K562 (cell line): Measurements from ENCODE around the gene CCR7. TPM values are rescaled to one million over a fixed set of nuclear protein-coding genes. Genes with fewer than 3 reads are reported as not detected.

ENCODE experiments used
- ATAC-seq: fragments of 200-7000 bp; cut with Tn5 transposase; 3 replicates; pipeline ENCODE4 v1.9.1; 2020; ENCODE audit warnings: moderate library complexity
- BruUV-seq: library from RNA; stranded (reverse); fragments of 400-500 nt; replicated peaks from 2 replicates; lab custom pipeline; 2021; lab: Mats Ljungman, UMichigan
- CTCF ChIA-PET: fragments of 300-600 bp; formaldehyde crosslinking; extraction: SDS; loops from one replicate; lab custom pipeline; 2021; ENCODE audit warnings: low intra/inter-chr PET ratio; lab: Yijun Ruan, JAX
- POLR2A ChIA-PET: fragments of 300-600, 350-650 bp; sonication (Branson Sonifier 250); formaldehyde crosslinking; extraction: SDS; loops from one replicate; lab custom pipeline; 2021; ENCODE audit warnings: antibody characterized with exemption, inconsistent platforms; lab: Yijun Ruan, JAX
- DNase-seq, 4 experiments: peaks; one replicate each; pipeline versions ENCODE4 v3.0.0 to v3.0.0-alpha.2; 2011 to 2018; ENCODE audit warnings: low spot score in 3 of 4, mixed read lengths in 3 of 4; ENCODE audit errors: extremely low read depth in 1 of 4
- FAIRE-seq: peaks from 2 replicates; lab custom pipeline; 2011; peaks lifted over from hg19 to GRCh38; lab: Jason Lieb, UNC
- H2AFZ ChIP-seq: 2 replicates; pipeline ENCODE4 v1.6.0; 2011; ENCODE audit warnings: low read depth, low read length, control low read depth, inconsistent platforms
- H3K27ac ChIP-seq: fragments of 200-600 bp; 3 replicates; pipeline ENCODE4 v1.8.0; 2011; ENCODE audit warnings: low read depth, mild to moderate bottlenecking, control low read depth, inconsistent platforms, low read length, moderate library complexity, mixed read lengths; ENCODE audit errors: extremely low read depth
- H3K27me3 ChIP-seq, 2 experiments: fragments of 300-600 bp in 1 of 2; 2 replicates in 1 of 2; 3 replicates in 1 of 2; pipeline versions ENCODE4 v1.6.0 to v1.8.0; 2011; ENCODE audit warnings: inconsistent platforms in 2 of 2, low read length in 2 of 2, mild to moderate bottlenecking in 1 of 2, mixed read lengths in 1 of 2, moderate library complexity in 1 of 2; ENCODE audit not compliant: control insufficient read depth in 2 of 2, insufficient read depth in 2 of 2
- H3K36me3 ChIP-seq: fragments of 300-600 bp; 3 replicates; pipeline ENCODE4 v1.8.0; 2011; ENCODE audit warnings: mild to moderate bottlenecking, low read length, inconsistent platforms; ENCODE audit not compliant: control insufficient read depth, insufficient read depth
- H3K4me1 ChIP-seq, 2 experiments: fragments of 200-600 bp in 1 of 2; replicated peaks in 1 of 2; 2 replicates in 1 of 2; 3 replicates in 1 of 2; pipeline versions ENCODE4 v1.5.1 to v1.8.0; 2011; ENCODE audit warnings: inconsistent platforms in 2 of 2, low read length in 2 of 2, mild to moderate bottlenecking in 1 of 2, mixed read lengths in 1 of 2, moderate library complexity in 1 of 2; ENCODE audit not compliant: control insufficient read depth in 2 of 2, insufficient read depth in 2 of 2
- H3K4me2 ChIP-seq: 2 replicates; pipeline ENCODE4 v1.6.1; 2011; ENCODE audit warnings: low read length, control low read depth, inconsistent platforms, mixed read lengths; ENCODE audit not compliant: insufficient read depth
- H3K4me3 ChIP-seq: fragments of 200-600 bp; sonication (generic), shearing (Covaris generic); 2 replicates; pipeline ENCODE4 v1.5.1; 2016; ENCODE audit warnings: control low read depth, inconsistent platforms
- H3K79me2 ChIP-seq: fragments of 200-600 bp; 3 replicates; pipeline ENCODE4 v1.8.0; 2011; ENCODE audit warnings: low read length, inconsistent platforms; ENCODE audit not compliant: control insufficient read depth, insufficient read depth
- H3K9ac ChIP-seq, 2 experiments: 2 replicates each; pipeline versions ENCODE4 v1.6.0 to v1.6.1; 2011; ENCODE audit warnings: low read depth in 2 of 2, low read length in 2 of 2, control low read depth in 1 of 2, inconsistent platforms in 1 of 2, mild to moderate bottlenecking in 1 of 2, mixed read lengths in 1 of 2; ENCODE audit not compliant: insufficient read depth in 1 of 2
- H3K9me1 ChIP-seq: one replicate; pipeline ENCODE4 v1.6.0; 2011; ENCODE audit warnings: inconsistent platforms, mild to moderate bottlenecking, low read length, moderate library complexity; ENCODE audit not compliant: control insufficient read depth, insufficient read depth
- H3K9me3 ChIP-seq: replicated peaks from 2 replicates; pipeline ENCODE4 v1.5.1; 2011; ENCODE audit warnings: low read depth, low read length, inconsistent platforms; ENCODE audit not compliant: control insufficient read depth, insufficient read depth
- H4K20me1 ChIP-seq: replicated peaks from 2 replicates; pipeline ENCODE4 v1.6.1; 2011; ENCODE audit warnings: low read length, inconsistent platforms, mixed read lengths; ENCODE audit not compliant: control insufficient read depth, insufficient read depth
- ADNP ChIP-seq: fragments of 200-800 bp; sonication (Bioruptor generic); IDR thresholded peaks from 2 replicates; pipeline ENCODE4 v1.6.1; 2016; ENCODE audit warnings: missing genetic modification characterization, missing compliant biosample characterization
- CREM ChIP-seq: IDR thresholded peaks from 2 replicates; pipeline ENCODE4 v1.6.1; 2014; ENCODE audit warnings: antibody characterized with exemption, low read depth
- HIVEP1 ChIP-seq: fragments of 250-450 bp; sonication (Bioruptor Pico); IDR thresholded peaks from 2 replicates; pipeline ENCODE4 v1.4.0; 2020; ENCODE audit warnings: mild to moderate bottlenecking
- KLF10 ChIP-seq: fragments of 250-450 bp; sonication (Bioruptor Pico); IDR thresholded peaks from 2 replicates; pipeline ENCODE4 v1.6.1; 2021; ENCODE audit warnings: matching md5 sums
- NFIC ChIP-seq: fragments of 450-650 bp; IDR thresholded peaks from 2 replicates; pipeline ENCODE4 v1.6.1; 2017; ENCODE audit warnings: mild to moderate bottlenecking, inconsistent platforms
- RBM22 ChIP-seq: fragments of 200-400 bp; formaldehyde crosslinking; IDR thresholded peaks from 2 replicates; pipeline ENCODE4 v1.6.1; 2018; ENCODE audit warnings: low read length, low read depth; ENCODE audit not compliant: poor library complexity, severe bottlenecking
- RBM25 ChIP-seq: fragments of 200-400 bp; formaldehyde crosslinking; IDR thresholded peaks from 2 replicates; pipeline ENCODE4 v1.6.1; 2018; ENCODE audit warnings: low read length, low read depth, moderate library complexity; ENCODE audit not compliant: severe bottlenecking
- SIN3B ChIP-seq: fragments of 450-650 bp; IDR thresholded peaks from 2 replicates; pipeline ENCODE4 v1.6.1; 2017; ENCODE audit warnings: low read depth, mild to moderate bottlenecking, moderate library complexity
- USF1 ChIP-seq: sonication (generic); formaldehyde crosslinking; IDR thresholded peaks from 2 replicates; pipeline ENCODE4 v1.9.0; 2022; ENCODE audit warnings: mild to moderate bottlenecking, missing genetic modification reagents
- YY1 ChIP-seq, 3 experiments: IDR thresholded peaks; 2 replicates each; pipeline ENCODE4 v1.6.1; 2011; ENCODE audit warnings: low read length in 2 of 3, mild to moderate bottlenecking in 2 of 3, moderate library complexity in 2 of 3, borderline replicate concordance in 1 of 3, control low read depth in 1 of 3, low read depth in 1 of 3; ENCODE audit not compliant: insufficient read depth in 3 of 3, insufficient replicate concordance in 2 of 3, control insufficient read depth in 1 of 3, insufficient read length in 1 of 3; ENCODE audit errors: extremely low read depth in 1 of 3
- ZNF436 ChIP-seq: fragments of 250-450, 450-650 bp; sonication (Bioruptor Pico); formaldehyde crosslinking; IDR thresholded peaks from 2 replicates; pipeline ENCODE4 v1.7.0; 2020; ENCODE audit warnings: mild to moderate bottlenecking
- ZNF583 ChIP-seq: fragments of 250-450 bp; sonication (Bioruptor Pico); IDR thresholded peaks from 2 replicates; pipeline ENCODE4 v1.4.0; 2020
- WGBS: fragments of 100-300 bp; shearing (Covaris generic); methylation state at CpG from one replicate; pipeline ENCODE4 v1.1.6; 2016; ENCODE audit warnings: low coverage, mixed read lengths; ENCODE audit not compliant: insufficient coverage; ENCODE audit errors: missing lambda C conversion rate; 5-methylcytosine and 5-hydroxymethylcytosine counted together
- in situ Hi-C: fragments of 300-500 bp; cut with MboI; formaldehyde crosslinking; loops from 4 replicates; pipeline ENCODE4 v1.15.0; 2018; ENCODE audit warnings: inconsistent platforms, mixed read lengths
- intact Hi-C: fragments of 100-400 bp; cut with micrococcal nuclease; formaldehyde crosslinking; loops from 2 replicates; pipeline ENCODE4 v1.14.2; 2022
- polyA plus RNA-seq, 8 experiments: library from polyadenylated mRNA; depleted of rRNA in 4 of 8; stranded (reverse) in 5 of 8; unstranded in 3 of 8; fragments of >200 nt; fragmentation: Nextera tagmentation in 2 of 8; fragmentation: Illumina TruSeq in 1 of 8; extraction: Ambion mirVana in 2 of 8; extraction: Trizol in 1 of 8; gene quantifications; 2 replicates each; pipeline versions ENCODE4 v1.2.1 to v1.2.3, GENCODE V29; 2011 to 2014; ENCODE audit warnings: inconsistent platforms in 1 of 8, missing spikeins in 1 of 8
- total RNA-seq, 7 experiments: library from RNA; depleted of rRNA in 6 of 7; stranded (reverse); fragments of >200 nt in 6 of 7; fragmentation: Illumina TruSeq in 2 of 7; extraction: Trizol in 2 of 7; gene quantifications; 2 replicates each; pipeline versions ENCODE4 v1.2.1 to v1.2.3, GENCODE V29; 2011 to 2021; ENCODE audit warnings: low replicate concordance in 1 of 7

The CCR7 gene
- total and polyA plus RNA-seq, 9 of the 15 experiments (the other 6 are each of a cell fraction or from before 2014, with no cell fraction given): 0.14 to 1.4 (median 0.56) TPM

GRCh38 chr17:40532520-40533253 is 32.6 kb downstream of the CCR7 start (continued):
- TF ChIP-seq RBM25: peak; percentile 68
- TF ChIP-seq KLF10 (CRISPR knock-in tag): no peak
- TF ChIP-seq ADNP (tag): peak; percentile 87
- TF ChIP-seq RBM22: no peak
- TF ChIP-seq USF1 (CRISPR knock-in tag): no peak
- no peak for TF ChIP-seq HIVEP1 (CRISPR knock-in tag)

- Histone ChIP-seq H3K9me3 (no peaks in the 10 kb centered on the region; the same call in 1 of the 2 replicates), H3K79me2 (no peaks in the 10 kb centered on the region), H4K20me1 (no peaks in the 10 kb centered on the region), H3K4me1 (peaks cover 9 to 31% of the 10 kb centered on the region in 2 experiments), H2AFZ (peak overlapping the region; percentile 23; the same call in 1 of the 2 replicates), H3K4me2 (no peak overlapping the region), H3K36me3 (no peaks in the 10 kb centered on the region), H3K27me3 (no peaks in the 10 kb centered on the region), H3K9me1 (no peaks in the 10 kb centered on the region), H3K27ac (no peak overlapping the region), H3K9ac (peak overlapping the region in 1 of 2 experiments; percentile 44; a peak in 1 of 4 replicates), H3K4me3 (no peak overlapping the region)
- FAIRE-seq: no peak
- in situ Hi-C loops (no loop called here), intact Hi-C loops (loop anchor here (10.0 kb wide), 1 partner anchor 227 kb away; the partner anchor contains the start of gene RARA)
- POLR2A ChIA-PET: interaction anchor here (0.7 to 2.3 kb wide), 9 partner anchors 11 to 974 kb away, joined by 3 to 12 read pairs (median 4); partner anchors contain the start of gene TOP2A
- no peak for ATAC-seq
- CTCF ChIA-PET: interaction anchor here (0.6 to 3.0 kb wide), 2 partner anchors 90 to 94 kb away, joined by 4 to 15 read pairs; no protein-coding TSS in a partner anchor
- WGBS: 70% methylated on average over 15 of the region's 15 CpGs
- no TSS peak for BruUV-seq
- DNase-seq: no peak
- TF ChIP-seq SIN3B (no peak), CREM (no peak), ZNF436 (CRISPR knock-in tag) (no peak), NFIC (peak; percentile 35; the same call in 1 of the 2 replicates), YY1 (IDR thresholded peaks at IDR 0.05; ENCODE audit: borderline replicate concordance in 1 of 3, control insufficient read depth in 1 of 3, extremely low read depth in 1 of 3, insufficient read depth in 3 of 3, insufficient read length in 1 of 3, insufficient replicate concordance in 2 of 3, low read depth in 1 of 3, low read length in 2 of 3) (no peak), ZNF583 (no peak)
Observed at GRCh38 chr17:40531051-40531991, 34.0 kb downstream of the CCR7 start.
